Fibroblast of skin of right biceps (primary cell): ENCODE data around the gene NECTIN4.
A peak's percentile ranks its signal among the peaks of the same experiment; 100 is the strongest.

Experiments used
- DNase-seq: peaks from one replicate; pipeline ENCODE4 v3.0.0-alpha.2; 2013

NECTIN4 gene

GRCh38 chr1:161111117-161111516 is 21.8 kb upstream of the NECTIN4 start:
- no peak for DNase-seq

DNA sequence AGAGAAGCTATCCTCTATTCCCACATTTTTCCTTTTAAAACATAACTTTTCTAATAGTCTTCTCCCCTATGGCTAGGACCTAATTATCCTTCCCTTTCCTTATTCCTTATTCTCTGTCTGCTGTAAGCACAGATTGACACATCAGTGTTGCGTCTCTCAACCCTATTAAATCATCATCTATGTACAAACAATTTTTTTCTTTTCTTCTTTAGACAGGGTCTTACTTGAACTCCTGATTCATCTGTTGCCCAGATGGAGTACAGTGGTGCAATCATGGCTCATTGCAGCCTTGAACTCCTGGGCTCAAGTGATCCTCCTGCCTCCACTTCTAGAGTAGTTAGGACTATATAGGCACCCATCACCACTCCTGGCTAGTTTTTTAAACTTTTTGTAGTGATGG is 17.1 kb upstream of the NECTIN4 start:
- DNase-seq = no peak

GRCh38 chr1:161100556-161100955 is 11.2 kb upstream of the NECTIN4 start:
- DNase-seq = no peak

- DNase-seq = no peak
Measured at GRCh38 chr1:161099090-161099802, 9.9 kb upstream of the NECTIN4 start.

DNA sequence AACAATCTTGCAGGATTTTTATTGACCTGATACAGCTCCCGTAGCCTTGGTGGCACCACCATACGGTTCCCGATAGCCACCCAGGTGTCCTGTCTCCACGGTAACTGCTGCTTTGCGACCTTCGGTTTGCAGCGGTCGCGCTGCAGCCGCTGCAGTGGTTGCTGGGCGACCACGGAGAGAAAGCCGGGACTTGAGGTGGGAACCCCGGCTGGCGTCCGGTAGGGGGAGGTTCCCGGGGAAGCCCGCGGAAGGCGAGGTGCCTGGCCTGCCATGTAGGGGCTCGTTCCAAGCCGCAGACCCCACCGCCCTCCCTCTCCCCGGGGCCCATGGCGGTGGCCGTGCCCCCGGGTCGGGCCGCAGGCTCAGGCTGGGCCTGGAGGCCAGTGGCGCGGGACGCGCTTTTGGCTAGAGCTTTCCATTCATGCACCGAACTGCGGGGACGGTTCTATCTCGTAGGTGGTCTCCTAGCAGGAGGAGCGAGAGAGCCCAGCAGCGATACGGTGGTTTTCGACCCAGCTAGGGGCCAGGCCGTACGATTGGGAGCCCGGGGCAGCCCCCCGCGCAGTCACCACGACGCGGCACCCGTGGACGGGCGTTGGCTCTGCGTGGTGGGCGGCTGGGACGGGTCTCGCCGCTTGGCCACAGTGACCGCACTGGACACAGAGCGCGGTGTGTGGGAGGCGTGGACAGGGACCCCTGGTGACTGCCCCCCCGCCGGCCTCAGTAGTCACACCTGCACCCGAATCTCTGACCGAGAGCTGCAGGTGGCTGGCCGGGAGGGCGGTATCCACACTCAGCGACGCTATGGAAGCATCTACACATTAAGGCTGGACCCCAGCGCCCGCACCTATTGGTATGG is 9.1 kb upstream of the NECTIN4 start, which contains the start of gene KLHDC9:
KLHDC9 (plus strand) TSS at position 152 of the 859 bp plus-strand sequence; CDS start at position 327, 175 bp downstream.
- peak; percentile 70 for DNase-seq

GRCh38 chr1:161096530-161096929 is 7.2 kb upstream of the NECTIN4 start:
- DNase-seq = no peak

DNA sequence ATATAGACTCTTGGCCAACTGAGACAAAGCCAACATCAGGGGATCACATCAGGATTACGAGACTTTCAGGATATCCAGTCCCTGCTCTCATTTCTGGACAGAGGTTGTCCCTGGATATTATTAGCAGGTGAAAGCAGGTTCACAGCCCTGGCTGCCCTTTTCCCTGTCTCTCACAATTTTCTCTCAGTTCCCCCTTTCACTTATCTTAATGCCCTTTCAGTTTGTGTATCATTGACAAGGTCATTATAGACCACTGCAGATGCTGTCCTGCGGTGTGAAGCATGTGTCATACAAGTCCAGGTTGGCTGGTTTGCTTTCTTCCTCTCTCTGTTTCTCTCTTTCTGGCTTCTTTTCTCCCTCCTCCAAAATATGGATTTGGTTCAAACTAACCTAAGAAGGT is 6.7 kb upstream of the NECTIN4 start:
- no peak for DNase-seq

DNA sequence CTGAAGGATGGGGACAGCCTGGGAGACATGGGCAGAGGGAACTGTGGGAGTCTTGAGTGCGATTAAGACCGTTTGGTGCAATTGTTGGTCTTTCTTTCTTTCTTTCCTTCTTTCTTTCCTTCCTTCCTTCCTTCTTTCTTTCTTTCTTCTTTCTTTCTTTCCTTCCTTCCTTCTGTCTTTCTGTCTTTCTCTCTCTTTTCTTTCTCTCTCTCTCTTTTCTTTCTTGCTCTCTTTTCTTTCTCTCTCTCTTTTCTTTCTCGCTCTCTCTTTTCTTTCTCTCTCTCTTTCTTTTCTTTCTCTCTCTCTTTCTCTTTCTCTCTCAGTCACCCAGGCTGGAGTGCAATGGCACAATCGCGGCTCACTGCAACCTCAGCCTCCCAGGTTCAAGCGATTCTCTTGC is 5.9 kb upstream of the NECTIN4 start:
- no peak for DNase-seq

- DNase-seq = no peak
Measured at GRCh38 chr1:161094481-161094880, 5.1 kb upstream of the NECTIN4 start.

GRCh38 chr1:161092621-161093028 is 3.3 kb upstream of the NECTIN4 start:
- peak; percentile 69 for DNase-seq

- peak; percentile 63 for DNase-seq
Measured at GRCh38 chr1:161091796-161092507, 2.6 kb upstream of the NECTIN4 start.

DNA sequence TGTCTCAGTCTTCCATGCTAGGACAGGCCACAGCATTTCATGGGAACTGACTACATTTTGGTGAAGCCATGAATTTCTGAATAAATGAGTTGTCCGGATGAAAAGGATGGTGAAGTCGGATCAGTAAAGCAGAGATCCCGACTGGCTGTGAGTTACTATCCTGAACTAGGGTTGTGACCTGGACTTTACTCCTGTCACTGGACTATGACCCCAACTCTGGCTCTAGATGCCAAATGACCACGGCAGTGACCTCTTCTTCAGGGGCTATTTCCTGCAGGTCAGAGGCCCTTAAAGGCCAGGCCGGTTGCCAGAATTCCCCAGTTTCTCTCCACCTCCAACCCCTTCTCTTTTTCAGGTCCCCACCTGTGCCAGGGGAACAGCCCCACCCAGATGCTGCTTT is 1.7 kb upstream of the NECTIN4 start:
- DNase-seq = no peak

- no peak for DNase-seq
Measured at GRCh38 chr1:161090617-161091016, 1.3 kb upstream of the NECTIN4 start.

DNA sequence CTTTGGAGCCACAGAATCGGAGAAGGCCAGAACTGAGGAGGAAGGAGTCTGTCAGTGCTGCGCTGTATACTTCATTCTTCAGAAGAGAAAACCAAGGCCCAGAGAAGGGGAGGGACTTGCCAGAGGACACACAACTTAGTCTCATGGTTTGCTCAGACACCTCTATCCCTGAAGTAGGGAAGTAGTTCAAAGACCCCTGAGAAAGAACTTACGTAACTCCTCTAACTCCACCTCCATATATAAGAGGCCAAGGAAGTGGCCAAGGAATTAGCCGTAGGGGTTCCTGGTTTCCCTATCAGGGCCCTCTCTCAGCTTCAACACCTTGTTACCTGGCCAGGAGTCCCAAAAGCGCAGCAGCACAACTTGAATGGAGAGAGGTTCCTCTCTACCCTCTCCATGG is 580 bp upstream of the NECTIN4 start:
- no peak for DNase-seq

- DNase-seq = peak; percentile 40
Measured at GRCh38 chr1:161088587-161089110, 709 bp downstream of the NECTIN4 start.

GRCh38 chr1:161086457-161086856 is 2.9 kb downstream of the NECTIN4 start:
- no peak for DNase-seq

DNA sequence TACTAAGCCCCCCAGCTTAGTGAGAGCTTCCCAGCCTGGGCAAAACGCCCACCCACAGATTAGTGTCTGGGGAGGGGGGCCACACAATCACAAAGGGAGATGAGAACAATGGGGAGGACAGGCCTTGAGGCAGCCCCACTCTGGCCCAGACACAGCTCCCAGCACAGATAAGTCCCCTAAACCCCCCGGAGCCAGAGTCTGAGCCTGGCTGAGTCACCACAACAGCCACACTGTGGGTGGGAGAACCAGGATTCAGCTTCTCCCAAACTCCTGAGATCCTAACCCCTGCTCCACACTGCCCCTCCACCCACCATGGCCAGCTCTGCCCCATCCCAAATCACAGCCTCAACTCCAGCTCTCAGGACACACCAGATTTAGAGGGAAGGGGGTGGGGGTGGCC is 4.2 kb downstream of the NECTIN4 start:
- peak; percentile 62 for DNase-seq

DNA sequence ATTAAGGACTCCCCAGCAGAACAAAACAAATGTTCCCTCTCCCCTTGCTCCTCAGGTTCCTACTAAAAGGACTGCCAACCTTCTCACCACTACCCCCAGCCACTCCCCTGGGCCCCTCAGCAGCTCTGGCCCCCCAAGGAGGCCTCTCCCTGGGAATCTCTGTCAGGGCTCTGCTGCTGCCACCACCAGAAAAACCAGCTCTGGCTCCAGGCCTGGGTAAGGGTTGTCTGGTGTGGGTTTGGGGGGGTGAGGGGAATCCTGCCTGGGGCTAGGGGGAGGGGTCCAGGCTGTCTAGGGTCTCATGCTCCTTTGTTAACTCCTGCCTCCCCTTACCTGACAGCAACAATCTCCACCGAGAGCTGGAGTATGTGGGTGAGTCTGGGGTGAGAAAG is 4.8 kb downstream of the NECTIN4 start:
- DNase-seq = no peak

DNA sequence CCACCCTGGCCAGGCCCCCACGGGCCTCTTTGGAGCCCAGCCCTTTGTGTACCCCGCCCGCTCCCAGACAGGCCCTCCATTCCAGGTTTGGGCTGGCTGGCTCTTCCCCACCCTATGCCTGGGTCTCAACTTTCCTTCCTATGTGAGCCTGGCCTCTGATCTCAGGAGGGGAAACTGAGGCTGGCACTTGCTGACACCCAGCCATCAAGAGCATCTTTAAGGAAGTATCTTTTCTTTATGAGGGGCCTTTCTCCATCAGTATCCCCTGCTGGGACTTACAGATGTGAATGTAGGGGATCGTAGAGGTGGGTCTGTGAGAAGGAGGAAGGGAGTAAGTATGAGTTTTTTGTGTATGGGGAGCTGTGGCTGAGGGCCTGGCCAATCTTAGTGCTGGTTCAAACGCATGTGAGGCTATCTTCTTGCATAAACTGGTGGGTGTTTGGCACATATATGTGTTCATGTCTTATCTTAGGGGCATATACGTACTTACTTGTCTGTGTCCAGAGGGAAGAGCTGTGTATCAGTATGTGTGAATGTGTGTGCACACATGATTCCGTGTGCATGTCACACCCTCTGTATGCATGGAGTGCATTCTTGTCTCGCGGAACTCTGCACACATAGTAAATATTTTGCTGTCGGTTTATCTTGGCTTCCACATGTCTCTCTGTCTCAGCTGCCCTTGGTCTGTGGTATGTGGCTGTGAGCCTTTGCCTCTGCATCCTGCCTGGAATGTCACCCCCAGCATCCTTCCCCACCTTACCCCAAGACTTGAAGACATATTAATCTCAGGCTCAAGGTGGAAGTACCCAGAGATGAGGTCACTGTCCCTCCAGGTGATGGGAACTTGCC is 5.4 kb downstream of the NECTIN4 start:
- DNase-seq = no peak

GRCh38 chr1:161082996-161083747 is 6.2 kb downstream of the NECTIN4 start:
- DNase-seq = peak; percentile 85

DNA sequence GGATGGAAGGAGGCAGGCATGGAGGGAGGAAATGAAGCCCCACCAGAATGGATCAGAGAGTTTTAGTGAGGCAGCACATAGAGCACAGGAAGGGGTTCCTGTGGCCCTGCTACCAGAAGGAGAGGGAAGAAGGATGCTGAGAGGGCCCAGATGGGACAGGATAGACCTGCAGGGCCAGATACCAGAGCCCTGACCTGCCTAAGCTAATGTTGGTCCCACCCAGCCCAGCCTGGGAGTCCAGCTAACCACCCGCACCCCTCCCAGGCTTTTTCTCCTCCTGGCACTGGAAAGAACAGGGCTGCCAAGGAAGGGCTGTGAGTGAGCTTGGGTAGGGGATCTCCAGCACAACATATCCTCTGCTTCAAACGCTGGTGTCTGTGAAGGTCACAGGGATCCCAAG is 6.9 kb downstream of the NECTIN4 start:
- no peak for DNase-seq

GRCh38 chr1:161081519-161081918 is 7.8 kb downstream of the NECTIN4 start:
- no peak for DNase-seq
